CD8-positive, alpha-beta memory T cell (primary cell): ENCODE results near the gene MYO18A. TPM values are rescaled to one million over a fixed set of nuclear protein-coding genes. Genes with fewer than 3 reads are reported as not detected.

Experiments used
- CTCF ChIA-PET: fragments of 350-600 bp; sonication (Branson Sonifier 250); formaldehyde crosslinking; loops from one replicate; lab custom pipeline; 2021; ENCODE audit warnings: antibody characterized with exemption; lab: Charles Lee
- POLR2A ChIA-PET: fragments of 350-600 bp; sonication (Branson Sonifier 250); formaldehyde crosslinking; loops from one replicate; lab custom pipeline; 2021; ENCODE audit warnings: antibody characterized with exemption; lab: Charles Lee
- DNase-seq, 5 donors: peaks; one replicate each; pipeline versions ENCODE4 v3.0.0 to v3.0.0-alpha.2; 2020 to 2022; ENCODE audit warnings: mixed read lengths in 1 of 5
- H3K27ac ChIP-seq: one replicate; pipeline ENCODE4 v1.7.0; 2013; ENCODE audit warnings: low read depth, mild to moderate bottlenecking, low read length, moderate library complexity
- H3K27me3 ChIP-seq: 2 replicates; pipeline ENCODE4 v1.7.0; 2013; ENCODE audit warnings: low read length, mild to moderate bottlenecking; ENCODE audit not compliant: insufficient read depth, poor library complexity, severe bottlenecking
- H3K36me3 ChIP-seq: 2 replicates; pipeline ENCODE4 v1.7.0; 2013; ENCODE audit warnings: mild to moderate bottlenecking, low read length, moderate library complexity; ENCODE audit not compliant: insufficient read depth
- H3K4me1 ChIP-seq: 2 replicates; pipeline ENCODE4 v1.7.0; 2013; ENCODE audit warnings: mild to moderate bottlenecking, low read length, moderate library complexity; ENCODE audit not compliant: insufficient read depth
- H3K4me3 ChIP-seq: 2 replicates; pipeline ENCODE4 v1.7.0; 2013; ENCODE audit warnings: mild to moderate bottlenecking, low read length
- H3K9me3 ChIP-seq: 2 replicates; pipeline ENCODE4 v1.7.0; 2013; ENCODE audit warnings: mild to moderate bottlenecking, low read length
- H3K27ac Mint-ChIP-seq, 8 donors: one replicate each; pipeline ENCODE4 v1.8.0; 2020 to 2021; ENCODE audit warnings: mixed read lengths in 8 of 8, mild to moderate bottlenecking in 6 of 8, inconsistent platforms in 3 of 8, moderate library complexity in 3 of 8
- H3K27me3 Mint-ChIP-seq, 2 donors: one replicate each; pipeline ENCODE4 v1.8.0; 2020 to 2021; ENCODE audit warnings: mixed read lengths in 2 of 2, mild to moderate bottlenecking in 1 of 2, moderate library complexity in 1 of 2
- H3K36me3 Mint-ChIP-seq, 3 donors: one replicate each; pipeline ENCODE4 v1.8.0; 2020 to 2021; ENCODE audit warnings: mixed read lengths in 3 of 3, inconsistent platforms in 1 of 3, mild to moderate bottlenecking in 1 of 3
- H3K4me1 Mint-ChIP-seq, 3 donors: one replicate each; pipeline ENCODE4 v1.8.0; 2020 to 2021; ENCODE audit warnings: mixed read lengths in 3 of 3, inconsistent platforms in 1 of 3, mild to moderate bottlenecking in 1 of 3
- H3K4me3 Mint-ChIP-seq, 7 donors: one replicate each; pipeline ENCODE4 v1.8.0; 2020 to 2021; ENCODE audit warnings: mixed read lengths in 7 of 7, mild to moderate bottlenecking in 6 of 7, moderate library complexity in 4 of 7, inconsistent platforms in 2 of 7
- H3K9me3 Mint-ChIP-seq, 5 donors: one replicate each; pipeline ENCODE4 v1.8.0; 2020 to 2022; ENCODE audit warnings: mixed read lengths in 5 of 5, mild to moderate bottlenecking in 3 of 5, moderate library complexity in 2 of 5, inconsistent platforms in 1 of 5
- polyA plus RNA-seq: library from polyadenylated mRNA; unstranded; fragments of 300-500 nt; fragmentation: Illumina TruSeq; gene quantifications from one replicate; pipeline ENCODE4 v1.2.3, GENCODE V29; 2021
- total RNA-seq, 2 experiments: library from RNA; stranded (reverse); gene quantifications; one replicate each; pipeline ENCODE4 v1.2.3, GENCODE V29; 2021

MYO18A gene
- total and polyA plus RNA-seq, 3 experiments from 2014 or later, result 34.0 to 39.7 (median 39.7) TPM

- Mint-ChIP-seq H3K27me3 (peaks cover 18 to 33% of the 10 kb centered on the region in 2 donors), H3K9me3 (no peaks in the 10 kb centered on the region), H3K27ac (no peak overlapping the region), H3K4me3 (no peak overlapping the region), H3K36me3 (peaks cover 0 to 4% (median 0%) of the 10 kb centered on the region in 3 donors), H3K4me1 (no peaks in the 10 kb centered on the region)
- no peak for DNase-seq
- H3K36me3 ChIP-seq, result no peaks in the 10 kb centered on the region
- ChIA-PET CTCF (interaction anchor here (1.2 kb wide), 1 partner anchor 68 kb away, joined by 3 read pairs; no protein-coding TSS in a partner anchor), POLR2A (no interaction called here)
- H3K27ac ChIP-seq, result no peak overlapping the region
- no peaks in the 10 kb centered on the region for H3K9me3 ChIP-seq
- H3K4me3 ChIP-seq, result no peak overlapping the region
- H3K4me1 ChIP-seq, result no peaks in the 10 kb centered on the region
- H3K27me3 ChIP-seq, result no peaks in the 10 kb centered on the region
Measured at GRCh38 chr17:29049541-29050145, 130.6 kb downstream of the MYO18A start.

- H3K27ac ChIP-seq, result no peak overlapping the region
- H3K9me3 ChIP-seq, result no peaks in the 10 kb centered on the region
- H3K36me3 Mint-ChIP-seq, result peaks cover 0 to 4% (median 0%) of the 10 kb centered on the region in 3 donors
- ChIA-PET POLR2A (no interaction called here), CTCF (interaction anchor here (1.2 kb wide), 1 partner anchor 68 kb away, joined by 3 read pairs; no protein-coding TSS in a partner anchor)
- H3K36me3 ChIP-seq, result no peaks in the 10 kb centered on the region
- H3K27ac Mint-ChIP-seq, result no peak overlapping the region
- H3K27me3 ChIP-seq, result no peaks in the 10 kb centered on the region
- no peak overlapping the region for H3K4me3 Mint-ChIP-seq
- H3K4me1 Mint-ChIP-seq, result no peaks in the 10 kb centered on the region
- no peak overlapping the region for H3K4me3 ChIP-seq
- H3K9me3 Mint-ChIP-seq, result no peaks in the 10 kb centered on the region
- H3K4me1 ChIP-seq, result no peaks in the 10 kb centered on the region
- H3K27me3 Mint-ChIP-seq, result peaks cover 18 to 36% of the 10 kb centered on the region in 2 donors
- DNase-seq, result no peak
Measured at GRCh38 chr17:29048440-29049368, 131.5 kb downstream of the MYO18A start.

GRCh38 chr17:29046473-29046839 lies 133.7 kb downstream of the MYO18A start:
- Mint-ChIP-seq H3K27me3 (peaks cover 15 to 41% of the 10 kb centered on the region in 2 donors), H3K9me3 (no peaks in the 10 kb centered on the region), H3K27ac (no peak overlapping the region), H3K4me1 (peaks cover 0 to 6% (median 3%) of the 10 kb centered on the region in 3 donors), H3K36me3 (peaks cover 0 to 4% (median 0%) of the 10 kb centered on the region in 3 donors), H3K4me3 (no peak overlapping the region)
- ChIA-PET CTCF (no interaction called here), POLR2A (no interaction called here)
- H3K4me3 ChIP-seq, result no peak overlapping the region
- H3K27ac ChIP-seq, result no peak overlapping the region
- no peaks in the 10 kb centered on the region for H3K4me1 ChIP-seq
- no peaks in the 10 kb centered on the region for H3K27me3 ChIP-seq
- no peaks in the 10 kb centered on the region for H3K9me3 ChIP-seq
- DNase-seq, result no peak
- no peaks in the 10 kb centered on the region for H3K36me3 ChIP-seq

- no peaks in the 10 kb centered on the region for H3K9me3 Mint-ChIP-seq
- ChIA-PET CTCF (no interaction called here), POLR2A (no interaction called here)
- DNase-seq, result no peak
- H3K4me1 ChIP-seq, result no peaks in the 10 kb centered on the region
- H3K27me3 Mint-ChIP-seq, result peaks cover 15 to 41% of the 10 kb centered on the region in 2 donors
- H3K4me3 ChIP-seq, result no peak overlapping the region
- H3K27me3 ChIP-seq, result no peaks in the 10 kb centered on the region
- peaks cover 0 to 4% (median 0%) of the 10 kb centered on the region in 3 donors for H3K36me3 Mint-ChIP-seq
- no peak overlapping the region for H3K27ac Mint-ChIP-seq
- H3K27ac ChIP-seq, result no peak overlapping the region
- peaks cover 0 to 6% (median 3%) of the 10 kb centered on the region in 3 donors for H3K4me1 Mint-ChIP-seq
- H3K9me3 ChIP-seq, result no peaks in the 10 kb centered on the region
- H3K4me3 Mint-ChIP-seq, result no peak overlapping the region
- no peaks in the 10 kb centered on the region for H3K36me3 ChIP-seq
Measured at GRCh38 chr17:29045734-29046472, 134.3 kb downstream of the MYO18A start.

GRCh38 chr17:29045026-29045425 lies 135.2 kb downstream of the MYO18A start:
- no peak overlapping the region for H3K27ac Mint-ChIP-seq
- H3K36me3 Mint-ChIP-seq, result peaks cover 0 to 4% (median 0%) of the 10 kb centered on the region in 3 donors
- no peak for DNase-seq
- H3K9me3 Mint-ChIP-seq, result no peaks in the 10 kb centered on the region
- Histone ChIP-seq H3K36me3 (no peaks in the 10 kb centered on the region), H3K27me3 (no peaks in the 10 kb centered on the region), H3K9me3 (no peaks in the 10 kb centered on the region), H3K4me1 (no peaks in the 10 kb centered on the region), H3K27ac (no peak overlapping the region), H3K4me3 (no peak overlapping the region)
- peaks cover 0 to 6% (median 3%) of the 10 kb centered on the region in 3 donors for H3K4me1 Mint-ChIP-seq
- ChIA-PET CTCF (no interaction called here), POLR2A (no interaction called here)
- peaks cover 19 to 39% of the 10 kb centered on the region in 2 donors for H3K27me3 Mint-ChIP-seq
- H3K4me3 Mint-ChIP-seq, result no peak overlapping the region

GRCh38 chr17:29043539-29044145 lies 136.6 kb downstream of the MYO18A start:
- Mint-ChIP-seq H3K9me3 (no peaks in the 10 kb centered on the region), H3K27ac (peak overlapping the region in 1 of 8 donors; percentile 44), H3K4me3 (no peak overlapping the region), H3K4me1 (peaks cover 0 to 6% (median 3%) of the 10 kb centered on the region in 3 donors), H3K27me3 (peaks cover 13 to 26% of the 10 kb centered on the region in 2 donors), H3K36me3 (no peaks in the 10 kb centered on the region)
- ChIA-PET POLR2A (no interaction called here), CTCF (no interaction called here)
- Histone ChIP-seq H3K27ac (no peak overlapping the region), H3K4me3 (no peak overlapping the region), H3K27me3 (no peaks in the 10 kb centered on the region), H3K36me3 (no peaks in the 10 kb centered on the region), H3K4me1 (no peaks in the 10 kb centered on the region), H3K9me3 (no peaks in the 10 kb centered on the region)
- DNase-seq, result no peak

- H3K4me3 ChIP-seq, result no peak within 1 kb of the TSS
- H3K9me3 ChIP-seq, result no peaks in the 10 kb centered on the region
- peaks cover 0 to 6% (median 3%) of the 10 kb centered on the region in 3 donors for H3K4me1 Mint-ChIP-seq
- H3K27ac Mint-ChIP-seq, result peak within 1 kb of the TSS in 1 of 8 donors; percentile 44
- DNase-seq, result no peak
- H3K27ac ChIP-seq, result no peak within 1 kb of the TSS
- H3K9me3 Mint-ChIP-seq, result no peaks in the 10 kb centered on the region
- no peaks in the 10 kb centered on the region for H3K27me3 ChIP-seq
- no peaks in the 10 kb centered on the region for H3K36me3 Mint-ChIP-seq
- H3K27me3 Mint-ChIP-seq, result peaks cover 11 to 26% of the 10 kb centered on the region in 2 donors
- H3K36me3 ChIP-seq, result no peaks in the 10 kb centered on the region
- no peaks in the 10 kb centered on the region for H3K4me1 ChIP-seq
- POLR2A ChIA-PET, result no interaction called here
- CTCF ChIA-PET, result no interaction called here
- no peak within 1 kb of the TSS for H3K4me3 Mint-ChIP-seq
Measured at GRCh38 chr17:29042679-29043538, 137.3 kb downstream of the MYO18A start, which contains the start of gene PIPOX. PIPOX (plus strand) TSS chr17:29043141; CDS start chr17:29043226, 85 bp downstream.
